ENCODE measurements around the gene KLF15.

Gene KLF15

GRCh38 chr3:126360046-126360713, 3.0 kb upstream of the KLF15 start:
- no peak for DNase-seq

- DNase-seq = no peak
Observed at GRCh38 chr3:126358816-126359181, 1.6 kb upstream of the KLF15 start.

- no peak for DNase-seq
Observed at GRCh38 chr3:126358038-126358815, 1.0 kb upstream of the KLF15 start.

- no peak for DNase-seq
Observed at GRCh38 chr3:126356373-126357264, 589 bp downstream of the KLF15 start.

- DNase-seq = no peak
Observed at GRCh38 chr3:126355777-126356372, 1.3 kb downstream of the KLF15 start.

GRCh38 chr3:126355251-126355650, 2.0 kb downstream of the KLF15 start:
- DNase-seq = no peak

GRCh38 chr3:126354776-126355175, 2.4 kb downstream of the KLF15 start:
- DNase-seq = no peak

GRCh38 chr3:126353694-126354321, 3.4 kb downstream of the KLF15 start:
- DNase-seq = no peak

- DNase-seq = no peak
Observed at GRCh38 chr3:126352476-126353454, 4.4 kb downstream of the KLF15 start.

- DNase-seq = no peak
Observed at GRCh38 chr3:126351771-126352475, 5.3 kb downstream of the KLF15 start.

- DNase-seq = no peak
Observed at GRCh38 chr3:126351086-126351770, 6.0 kb downstream of the KLF15 start.

- no peak for DNase-seq
Observed at GRCh38 chr3:126350502-126351085, 6.6 kb downstream of the KLF15 start.

- DNase-seq = no peak
Observed at GRCh38 chr3:126349611-126350501, 7.4 kb downstream of the KLF15 start.

GRCh38 chr3:126349071-126349470, 8.1 kb downstream of the KLF15 start:
- no peak for DNase-seq

- no peak for DNase-seq
Observed at GRCh38 chr3:126348308-126348920, 8.8 kb downstream of the KLF15 start.

GRCh38 chr3:126347543-126348161, 9.6 kb downstream of the KLF15 start:
- no peak for DNase-seq

GRCh38 chr3:126346466-126346865, 10.7 kb downstream of the KLF15 start:
- DNase-seq = no peak

All from DMS79 treated with DMSO at 0.1 percent for 48 hours (cell line).